UCSD-AML1 (cell line): ENCODE results near the gene TCIRG1.

ENCODE experiments used
- DNase-seq: peaks from one replicate; lab custom pipeline; 2025; ENCODE audit not compliant: unreplicated experiment; lab: John Stamatoyannopoulos, UW

TCIRG1 gene

DNA sequence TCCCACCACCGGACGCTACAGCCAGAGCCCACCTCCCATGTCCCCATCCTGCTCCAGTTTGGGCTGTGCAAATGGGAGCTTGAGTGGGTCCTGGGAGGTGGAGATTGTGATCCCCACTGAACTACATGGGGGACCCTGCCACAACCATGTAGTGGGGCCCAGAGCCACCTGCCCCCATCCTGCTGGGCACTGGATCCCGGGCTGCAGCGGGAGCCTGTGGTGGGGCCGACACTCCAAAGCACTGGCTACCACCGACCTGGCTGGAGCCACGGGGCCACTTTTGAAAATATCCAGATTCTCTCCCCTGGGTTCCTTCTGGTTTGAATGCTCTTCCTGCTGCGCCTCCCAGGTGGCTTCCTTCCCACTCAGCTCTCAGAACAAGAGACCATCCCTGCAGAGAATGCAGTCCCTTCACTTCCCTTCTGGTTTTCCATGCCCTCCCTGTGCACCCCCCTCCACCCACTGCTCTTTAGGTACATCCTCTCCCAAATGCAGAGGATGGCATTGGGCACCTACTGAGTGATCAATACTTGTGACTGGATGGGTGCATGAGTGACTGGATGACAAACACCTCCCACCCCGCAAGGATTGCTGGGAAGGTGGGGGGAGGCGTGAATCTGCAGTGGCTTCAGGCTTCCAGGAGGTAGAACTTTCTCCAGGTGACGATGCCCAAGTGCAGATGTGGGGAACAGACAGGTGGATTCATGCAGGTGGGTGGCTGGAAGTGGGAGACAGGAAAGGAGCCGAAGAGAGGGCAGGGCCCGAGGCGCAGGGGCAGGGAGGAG lies 34.1 kb upstream of the TCIRG1 start:
- DNase-seq: no peak

DNA sequence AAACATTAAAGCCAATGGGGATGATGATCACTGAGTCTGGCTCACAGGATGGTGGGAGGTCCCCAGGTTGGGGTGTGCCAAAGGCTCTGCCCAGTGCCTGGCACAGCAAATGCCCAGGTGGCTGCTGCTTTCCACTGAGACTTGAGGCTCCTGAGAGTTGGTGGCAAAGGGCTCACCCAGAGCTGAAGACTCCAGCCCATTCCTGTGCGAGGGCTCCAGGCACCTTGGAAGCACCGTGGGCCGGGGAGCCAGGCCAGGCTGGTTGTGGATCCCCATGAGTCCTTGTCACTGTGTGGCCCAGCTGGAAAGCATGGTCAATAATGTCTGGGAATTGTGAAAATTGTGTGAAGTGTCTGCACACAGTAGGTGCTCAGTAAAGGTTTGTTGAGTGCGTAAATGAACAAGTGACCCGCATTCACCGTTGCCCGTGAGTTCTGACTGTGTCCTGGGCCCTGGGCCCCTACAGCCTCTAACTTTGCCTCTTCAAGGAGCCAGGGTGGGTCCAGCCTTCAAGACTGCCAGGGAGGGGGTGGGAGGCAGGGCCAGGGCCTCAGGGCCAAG lies 32.1 kb upstream of the TCIRG1 start:
- no peak for DNase-seq

DNA sequence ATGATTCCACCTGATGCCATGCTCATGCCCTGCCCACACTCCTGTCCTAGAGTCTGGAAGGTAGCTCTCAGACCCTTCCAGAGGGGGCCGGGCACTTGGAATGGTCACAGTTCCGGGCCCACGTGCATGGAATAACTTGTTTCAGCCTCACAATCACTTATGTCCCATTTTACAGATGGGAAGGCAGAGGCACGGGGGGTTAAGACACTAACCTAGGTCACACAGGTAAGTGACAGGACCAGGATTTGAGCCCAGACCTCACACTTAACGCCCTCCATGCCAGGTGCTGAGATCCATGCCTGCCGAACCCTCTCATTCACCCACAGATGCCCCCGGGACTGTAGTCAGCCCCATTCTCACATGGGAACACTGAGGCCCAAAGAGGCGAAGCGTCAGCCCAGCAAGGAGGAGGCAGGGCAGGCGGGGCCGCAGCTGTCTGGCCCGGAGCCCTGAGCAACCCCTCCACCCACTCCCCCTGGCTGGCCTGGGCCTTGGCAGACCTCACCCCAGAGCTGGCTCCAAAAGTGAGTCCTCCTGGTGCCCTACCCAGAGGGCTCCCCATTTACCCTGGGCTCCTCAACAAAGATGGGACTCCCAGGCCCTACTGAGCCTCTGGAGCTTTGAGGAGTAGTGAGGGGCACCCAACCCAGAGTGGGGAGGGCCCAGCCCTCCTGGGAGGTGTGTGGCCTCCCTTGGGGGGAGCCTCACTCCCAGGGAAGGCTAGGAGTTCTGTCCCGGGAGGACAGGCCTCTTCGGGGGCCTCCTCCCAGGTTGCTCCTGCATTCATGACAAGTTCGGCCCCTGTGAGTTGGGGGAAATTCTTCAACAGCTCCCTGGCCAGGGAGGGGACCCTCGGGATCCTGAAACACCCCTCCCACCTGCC lies 31.1 kb upstream of the TCIRG1 start:
- DNase-seq: no peak

DNA sequence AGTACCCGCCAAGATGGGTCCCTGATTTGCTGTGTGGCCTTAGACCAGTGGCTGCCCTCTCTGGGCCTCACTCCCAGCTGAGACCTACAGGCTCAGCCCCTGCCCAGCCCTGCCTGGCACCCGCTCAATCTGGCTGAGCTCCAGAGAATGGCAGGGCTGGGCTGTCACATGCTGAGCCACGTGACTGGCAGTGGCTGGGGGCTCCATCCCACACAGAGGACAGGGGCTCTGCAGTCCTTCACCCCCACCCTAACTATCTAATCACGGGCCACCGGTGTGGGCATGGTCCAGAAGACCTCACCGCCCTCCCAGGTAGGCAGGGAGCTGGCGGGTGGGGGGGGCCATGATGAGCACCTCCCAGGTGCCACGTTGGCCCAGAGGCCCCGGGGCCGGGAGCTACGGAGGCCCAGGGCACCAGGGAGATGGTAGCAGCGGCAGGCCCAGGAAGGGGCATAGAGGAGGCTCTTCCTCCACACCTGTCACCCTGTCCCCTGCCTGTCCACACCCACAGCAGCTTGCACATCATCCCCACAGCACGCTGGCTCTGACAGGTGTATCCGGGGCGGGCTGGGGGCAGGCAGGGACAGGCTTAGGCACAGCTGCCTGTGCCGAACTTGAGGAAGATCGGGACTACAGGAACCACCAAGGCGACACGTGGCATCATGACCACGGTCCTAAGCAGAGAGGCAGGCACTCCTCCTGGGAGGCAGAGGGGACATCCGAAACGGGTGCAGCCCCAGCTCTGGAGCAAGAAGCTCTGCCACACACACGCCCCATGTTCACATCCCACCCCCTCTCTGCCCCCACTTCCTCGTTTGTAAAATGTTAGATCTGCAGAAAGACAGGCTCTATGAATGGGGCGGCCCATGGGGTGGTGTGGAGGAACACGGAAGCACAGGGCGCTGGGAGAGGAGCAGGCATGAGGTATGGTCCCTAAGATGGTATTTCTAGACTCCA lies 30.2 kb upstream of the TCIRG1 start:
- no peak for DNase-seq

DNA sequence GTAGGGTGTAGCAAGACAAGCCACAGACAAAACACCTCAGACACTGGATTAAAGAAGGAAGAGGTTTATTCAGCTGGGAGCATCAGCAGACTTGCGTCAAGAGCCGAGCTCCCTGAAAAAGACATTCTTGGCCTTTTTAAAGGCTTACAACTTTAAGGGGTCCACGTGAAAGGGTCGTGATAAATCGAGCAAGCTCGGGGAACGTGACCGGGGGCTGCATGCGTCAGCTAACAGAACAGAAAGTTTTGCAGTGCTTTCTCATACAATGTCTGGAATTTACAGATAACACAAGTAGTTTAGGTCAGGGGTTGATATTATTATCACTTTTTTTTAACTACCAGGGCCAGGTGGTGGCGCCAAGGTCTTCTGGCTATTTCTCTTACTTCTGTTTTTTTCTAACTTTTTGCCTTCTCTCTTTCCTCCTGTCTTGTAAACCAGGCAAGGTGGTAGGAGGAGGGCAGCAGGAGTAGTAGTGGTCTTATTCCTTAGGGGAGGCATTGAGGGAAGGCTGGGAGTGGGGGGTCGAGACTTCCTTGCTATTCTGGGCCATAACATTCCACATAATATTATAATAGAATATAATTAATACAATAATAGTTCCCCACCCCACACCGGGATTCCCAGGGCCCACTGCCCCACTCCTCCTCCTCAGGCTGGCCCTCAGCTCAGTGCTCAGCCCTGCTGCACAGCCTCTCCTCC lies 29.3 kb upstream of the TCIRG1 start:
- peak; percentile 42 for DNase-seq

DNA sequence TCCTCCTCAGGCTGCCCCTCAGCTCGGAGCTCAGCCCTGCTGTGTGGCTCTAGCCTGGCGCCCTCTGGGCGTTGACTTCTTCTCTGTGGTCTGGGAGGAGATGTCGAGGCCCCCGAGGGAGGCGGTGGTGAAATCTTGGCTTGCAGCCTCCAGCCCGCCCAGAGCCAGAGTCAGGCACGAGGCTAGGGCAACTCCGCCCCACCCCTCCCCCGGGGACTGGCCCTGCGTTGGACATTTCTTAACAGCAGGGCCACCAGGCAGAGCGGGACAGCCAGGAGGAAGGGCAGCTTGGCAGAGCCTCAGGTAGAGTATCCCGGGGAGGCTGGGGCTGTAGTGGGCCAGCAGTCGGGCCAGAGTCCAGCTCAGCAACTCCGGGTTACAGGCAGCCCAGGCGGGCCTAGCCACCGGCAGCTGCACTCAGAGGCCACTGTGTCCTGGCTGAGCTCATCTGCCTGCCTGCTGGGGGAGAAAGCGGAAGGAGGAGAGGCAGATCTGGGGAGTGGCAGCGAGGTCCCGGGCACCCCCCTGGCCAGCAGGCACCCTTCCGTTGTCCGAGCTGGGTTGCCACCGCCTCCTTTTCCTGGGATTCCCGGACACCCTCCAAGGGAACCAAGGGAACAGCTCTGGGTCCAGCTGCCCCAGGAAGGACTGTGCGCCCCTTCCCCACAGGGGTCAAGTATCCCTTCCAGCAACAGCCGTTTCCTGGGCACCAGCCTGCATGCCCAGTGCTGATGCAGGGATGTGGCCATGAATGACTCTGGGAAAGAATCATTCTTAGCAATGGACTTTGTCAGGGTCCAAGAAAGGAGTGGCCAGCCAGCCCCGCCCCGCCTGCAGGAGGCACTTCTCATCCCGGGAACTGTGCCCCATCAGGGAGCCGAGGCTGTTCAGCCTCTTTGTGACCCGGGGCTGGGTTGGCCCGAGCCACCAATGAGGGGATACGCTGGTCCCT lies 28.5 kb upstream of the TCIRG1 start, which contains the start of gene ALDH3B1:
TSS of gene ALDH3B1 (plus strand) at position 238 of the 952 bp plus-strand sequence. CDS start 4,971 bp downstream, outside the sequence.
- DNase-seq: peak; percentile 66

DNA sequence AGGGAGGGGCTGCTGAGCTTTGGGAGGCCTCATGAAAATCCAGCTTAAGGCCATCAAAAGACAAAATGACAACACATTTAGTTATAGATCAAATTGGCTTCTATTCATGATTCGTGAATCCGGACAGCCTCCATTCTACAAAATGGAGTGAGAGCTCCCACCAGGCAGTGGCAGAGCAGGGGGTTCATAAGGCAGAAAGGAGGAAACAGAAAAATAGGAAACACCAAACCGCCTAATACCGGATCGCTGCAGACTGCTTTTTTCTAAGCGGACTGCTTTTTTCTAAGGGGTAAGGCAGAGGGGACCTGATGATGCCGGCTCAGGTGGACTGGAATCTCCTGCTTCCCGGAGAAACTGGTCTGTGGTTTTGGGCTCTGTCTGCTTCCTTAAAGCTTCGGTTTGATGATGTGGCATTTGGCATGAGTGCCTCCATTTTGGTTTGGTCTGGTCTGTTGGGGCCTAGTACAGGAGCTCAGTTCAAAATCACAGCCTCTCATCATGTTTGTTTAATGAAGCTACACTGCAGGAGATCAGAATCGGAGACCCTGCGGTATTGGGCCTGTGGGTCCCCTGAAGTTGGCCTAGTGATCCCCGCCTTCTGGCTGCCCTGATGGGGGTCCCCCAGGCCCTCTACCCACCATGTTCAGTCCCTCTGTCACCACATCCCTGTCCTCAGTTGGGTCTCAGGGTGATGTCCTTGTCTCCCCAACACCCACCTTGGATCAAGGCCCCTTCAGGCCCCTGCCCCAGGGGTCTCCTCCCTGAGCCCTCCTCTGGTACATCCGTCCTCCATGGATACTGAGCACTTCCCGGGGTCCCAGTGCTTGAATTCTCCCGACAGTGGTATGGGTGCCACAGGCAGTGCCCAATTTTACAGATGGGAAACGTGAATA lies 27.5 kb upstream of the TCIRG1 start:
- DNase-seq: no peak

DNA sequence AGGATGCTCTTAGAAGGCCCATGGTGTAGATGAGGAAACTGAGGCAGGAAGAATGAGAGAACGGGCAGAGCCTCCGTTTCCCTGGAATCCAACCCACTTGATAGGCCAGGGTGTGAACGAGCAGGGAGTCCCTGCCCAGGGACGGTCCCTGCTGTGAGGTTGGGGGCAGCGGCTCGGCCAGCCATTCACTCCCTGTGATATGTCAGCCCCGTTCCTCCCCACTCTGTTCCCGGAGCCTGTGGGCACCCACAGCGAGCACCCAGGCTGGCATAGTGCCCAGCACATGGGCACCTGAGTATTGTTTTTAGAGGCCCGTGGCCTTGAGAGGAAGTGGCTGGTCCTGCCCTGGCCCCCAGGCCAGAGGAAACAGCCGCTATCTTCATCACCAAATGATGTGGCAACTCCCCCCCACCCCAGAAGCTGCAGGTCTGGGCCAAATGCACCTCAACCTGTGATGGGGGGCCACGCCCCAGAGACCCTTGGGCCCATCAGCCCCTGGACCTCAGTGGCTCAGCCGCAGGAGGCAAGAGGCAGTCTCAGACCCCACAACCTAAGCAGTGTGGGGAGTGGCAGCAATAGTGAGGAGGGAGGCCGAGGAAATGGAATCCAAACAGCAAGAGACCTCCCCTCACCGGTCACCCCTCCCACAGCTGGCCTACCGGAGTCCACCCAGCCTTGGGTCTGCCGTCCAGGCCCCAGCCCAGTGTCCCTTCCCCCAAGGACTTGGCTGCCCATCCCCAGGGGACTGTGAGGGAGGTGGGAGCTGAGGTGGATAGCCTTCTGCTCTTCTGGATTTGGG lies 26.6 kb upstream of the TCIRG1 start:
- no peak for DNase-seq

DNA sequence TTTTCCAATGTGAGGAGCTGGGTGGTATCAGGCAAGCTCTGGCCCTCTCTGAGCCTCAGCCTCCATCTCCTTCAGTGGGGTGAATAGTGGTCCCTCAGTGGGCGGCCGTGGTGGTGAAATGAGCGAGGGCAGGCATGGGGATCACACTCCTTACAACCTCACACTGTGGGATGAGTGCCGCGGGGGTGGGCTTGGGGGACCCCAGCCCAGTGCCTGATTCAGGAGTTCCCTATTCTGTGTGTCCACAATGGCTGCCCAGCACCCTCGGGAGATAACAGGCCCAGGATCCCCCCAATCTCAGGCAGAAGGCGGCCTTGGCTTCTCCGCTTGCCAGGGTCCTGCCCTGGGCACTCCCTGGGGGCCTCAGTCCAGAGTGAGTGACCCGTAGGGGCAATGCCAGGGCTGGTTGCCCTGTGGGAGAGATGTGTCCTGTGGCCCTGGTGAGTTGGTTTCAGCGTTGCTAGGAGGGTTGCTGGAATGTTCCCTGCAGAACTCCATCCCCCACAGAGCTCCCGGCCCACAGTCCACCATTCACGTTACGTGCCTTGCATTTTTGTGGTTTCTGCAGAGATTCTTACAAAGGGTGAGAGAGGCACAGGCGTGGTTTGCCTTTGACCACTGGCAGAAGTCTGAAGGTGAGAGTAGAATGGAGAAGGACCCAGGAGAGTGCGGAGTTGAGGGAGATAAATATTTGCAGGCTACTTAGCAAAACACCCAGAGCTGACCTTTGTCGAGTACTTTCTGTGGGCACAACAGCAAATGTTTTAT lies 25.8 kb upstream of the TCIRG1 start:
- no peak for DNase-seq

DNA sequence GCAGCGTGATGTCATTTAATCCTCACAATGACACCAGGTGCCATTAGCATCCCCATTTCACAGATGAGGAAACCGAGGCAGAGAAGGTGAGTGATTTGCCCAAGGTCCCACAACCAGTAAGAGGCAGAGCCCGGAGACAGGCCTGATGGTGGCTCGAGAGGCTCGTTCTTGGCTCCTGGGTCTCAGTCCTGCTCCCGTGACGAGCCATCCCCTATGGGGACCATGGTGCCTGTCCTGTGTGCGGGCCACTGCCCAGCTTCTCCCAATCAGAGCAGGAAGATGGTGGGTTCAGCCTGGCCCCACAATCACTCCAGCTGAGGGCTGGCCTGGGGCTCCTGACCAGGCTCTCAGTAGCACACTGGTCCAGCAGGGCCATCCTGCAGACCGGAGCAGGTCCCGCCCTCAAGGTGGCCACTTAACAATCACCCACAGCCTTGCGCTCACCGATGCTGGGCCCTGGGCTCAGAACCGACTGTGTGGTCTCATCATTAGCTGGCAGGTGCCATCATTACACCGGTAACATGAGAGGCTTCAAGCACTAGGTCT lies 25.1 kb upstream of the TCIRG1 start:
- no peak for DNase-seq

DNA sequence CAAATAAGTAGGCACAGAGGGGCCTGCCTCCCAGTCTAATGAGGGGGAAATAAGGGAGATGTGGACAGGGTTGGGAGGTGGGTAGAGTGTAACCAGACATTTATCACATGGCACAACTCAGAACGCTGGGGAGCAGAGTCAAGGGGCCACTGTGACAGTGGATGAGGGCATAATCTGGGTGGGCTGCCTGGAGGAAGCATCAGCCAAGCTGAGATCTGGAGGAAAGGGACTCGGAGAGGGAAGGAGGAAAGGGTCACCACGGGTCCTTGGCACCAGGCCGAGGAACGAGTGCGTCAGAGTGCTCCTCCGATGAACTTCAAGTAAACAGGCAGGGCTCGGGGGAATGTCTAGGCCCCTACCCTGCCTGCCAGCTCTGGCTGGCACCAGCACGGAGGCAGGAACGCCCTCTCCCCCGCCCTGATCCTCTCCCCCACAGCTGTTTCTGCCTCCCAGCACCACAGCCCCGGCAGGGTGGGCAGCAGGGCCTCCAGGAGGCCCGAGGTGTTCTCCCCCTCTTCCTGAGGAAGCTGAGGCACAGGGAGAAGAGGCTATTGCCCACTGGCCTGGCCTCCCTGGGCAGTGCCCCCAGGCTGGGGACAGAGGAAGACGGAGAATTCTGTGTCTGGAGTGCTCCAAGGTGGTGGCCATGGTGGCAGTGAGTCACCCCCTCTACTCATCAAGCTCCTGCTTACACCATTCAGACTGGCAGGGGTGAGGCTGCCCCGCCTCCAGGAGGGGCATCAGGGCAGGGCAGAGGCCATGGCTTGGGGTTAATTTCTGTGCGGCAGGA lies 24.5 kb upstream of the TCIRG1 start:
- DNase-seq: peak; percentile 31

DNA sequence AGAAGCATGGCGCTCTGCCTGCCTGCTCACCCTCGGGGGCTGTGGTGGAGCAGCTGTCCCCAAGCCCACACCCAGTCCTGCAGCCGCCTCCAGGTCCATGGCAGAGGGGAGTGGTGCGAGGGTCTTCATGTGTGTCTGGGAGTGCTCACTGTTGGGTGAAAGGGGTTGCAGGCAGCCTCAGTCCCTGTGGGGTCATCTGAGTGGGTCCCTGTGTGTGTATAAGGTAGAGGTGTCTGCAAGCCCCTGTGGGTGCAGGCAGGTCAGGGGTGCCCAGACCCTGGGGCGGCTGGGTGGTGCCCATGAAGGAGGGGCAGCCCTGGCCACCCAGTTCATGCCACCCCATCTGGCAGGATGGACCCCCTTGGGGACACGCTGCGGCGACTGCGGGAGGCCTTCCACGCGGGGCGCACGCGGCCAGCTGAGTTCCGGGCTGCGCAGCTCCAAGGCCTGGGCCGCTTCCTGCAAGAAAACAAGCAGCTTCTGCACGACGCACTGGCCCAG lies 23.8 kb upstream of the TCIRG1 start:
- DNase-seq: no peak

DNA sequence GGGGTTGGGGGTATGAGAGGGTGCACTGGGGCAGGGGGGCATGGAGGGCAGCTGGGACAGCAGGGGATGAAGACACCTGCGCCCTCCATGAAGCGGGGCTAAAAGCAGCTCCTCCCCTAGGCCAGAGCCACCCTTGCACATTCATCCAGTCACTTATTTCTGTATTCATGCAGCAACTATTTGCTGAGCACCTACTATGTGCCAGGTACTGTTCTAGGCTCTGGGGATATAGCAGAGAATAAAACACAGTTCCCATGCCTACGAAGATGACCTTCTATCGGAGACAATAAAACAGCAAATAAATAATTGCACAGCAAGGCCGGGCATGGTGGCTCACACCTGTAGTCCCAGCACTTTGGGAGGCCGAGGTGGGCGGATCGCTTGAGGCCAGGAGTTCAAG lies 23.4 kb upstream of the TCIRG1 start:
- no peak for DNase-seq

DNA sequence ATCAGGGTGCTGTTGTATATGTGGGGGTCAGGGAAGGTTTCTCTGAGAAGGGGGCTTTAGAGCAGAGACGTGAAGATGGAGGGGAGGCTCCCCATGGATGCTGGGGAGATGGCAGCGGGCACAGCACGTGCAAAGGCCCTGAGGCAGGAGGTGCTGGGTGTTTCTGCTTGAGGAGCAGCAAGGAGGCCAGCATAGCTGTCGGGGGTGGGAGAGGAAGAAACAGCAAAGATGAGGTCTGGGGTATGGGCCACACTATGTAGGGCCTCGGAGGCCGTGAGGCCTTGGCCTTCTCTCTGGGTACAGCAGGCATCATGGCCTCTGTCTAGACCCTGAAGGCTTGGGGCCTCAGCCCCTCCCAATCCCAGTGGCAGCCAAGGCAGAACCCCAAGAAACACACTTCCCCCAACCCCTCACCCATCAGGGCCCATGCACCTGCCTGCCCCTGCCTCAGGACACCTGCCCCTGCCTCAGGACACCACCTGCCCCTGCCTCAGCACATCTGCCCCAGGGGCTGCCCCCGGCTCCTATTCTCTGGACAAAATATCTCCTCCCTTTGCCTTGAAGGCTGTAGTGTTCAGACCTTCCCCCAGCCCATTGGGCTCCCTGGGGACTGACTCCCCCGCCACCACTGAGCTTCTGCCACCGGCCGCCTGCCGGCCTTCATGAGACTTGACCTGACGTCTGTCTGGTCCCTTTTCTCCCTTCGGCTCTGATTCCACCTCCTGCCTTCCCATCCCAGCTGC lies 22.5 kb upstream of the TCIRG1 start:
- DNase-seq: no peak
